A673 (cell line): Measurements from ENCODE around the gene CST1. TPM values are rescaled to one million over a fixed set of nuclear protein-coding genes. Genes with fewer than 3 reads are reported as not detected.
"Not testable (repeated sequence)": the region's sequence is repeated elsewhere in the genome, so short reads cannot be mapped to it uniquely, and the experiment has no call there.

Source experiments
- BruUV-seq: library from RNA; stranded (reverse); fragments of 400-500 nt; replicated peaks from 2 replicates; lab custom pipeline; 2021; lab: Mats Ljungman, UMichigan
- CTCF ChIA-PET: fragments of 300-600 bp; sonication (Branson Sonifier 250); formaldehyde crosslinking; loops from one replicate; lab custom pipeline; 2022; ENCODE audit warnings: antibody characterized with exemption; lab: Charles Lee
- POLR2A ChIA-PET: fragments of 300-600 bp; sonication (Branson Sonifier 250); formaldehyde crosslinking; loops from one replicate; lab custom pipeline; 2022; ENCODE audit warnings: antibody characterized with exemption; ENCODE audit not compliant: low non-redundant PET; lab: Charles Lee
- DNase-seq: peaks from one replicate; pipeline ENCODE4 v3.0.0-alpha.2; 2015; ENCODE audit warnings: low spot score
- H3K27ac ChIP-seq: fragments of 200-600 bp; sonication (generic); 2 replicates; pipeline ENCODE4 v1.5.1; 2016; ENCODE audit warnings: mixed run types, low read depth, mild to moderate bottlenecking, mixed read lengths, antibody characterized with exemption, low read length; ENCODE audit not compliant: poor library complexity, severe bottlenecking
- H3K27me3 ChIP-seq: fragments of 200-600 bp; sonication (generic); replicated peaks from 2 replicates; pipeline ENCODE4 v1.6.1; 2017; ENCODE audit warnings: mixed run types, low read depth, mild to moderate bottlenecking, mixed read lengths, antibody characterized with exemption, low read length; ENCODE audit not compliant: insufficient read depth, poor library complexity
- H3K36me3 ChIP-seq: fragments of 200-600 bp; sonication (generic); 2 replicates; pipeline ENCODE4 v1.6.1; 2016; ENCODE audit warnings: mixed run types, mild to moderate bottlenecking, mixed read lengths, antibody characterized with exemption, low read length; ENCODE audit not compliant: insufficient read depth, poor library complexity, severe bottlenecking
- H3K4me1 ChIP-seq: fragments of 200-600 bp; sonication (generic); 2 replicates; pipeline ENCODE4 v1.6.1; 2017; ENCODE audit warnings: mixed run types, mild to moderate bottlenecking, mixed read lengths, antibody characterized with exemption, low read length; ENCODE audit not compliant: insufficient read depth, poor library complexity, severe bottlenecking
- H3K4me3 ChIP-seq: fragments of 200-600 bp; sonication (generic); 2 replicates; pipeline ENCODE4 v1.5.1; 2016; ENCODE audit warnings: low read depth, mixed run types, mild to moderate bottlenecking, mixed read lengths, low read length; ENCODE audit not compliant: poor library complexity, severe bottlenecking
- H3K9me3 ChIP-seq: fragments of 200-600 bp; sonication (generic); 2 replicates; pipeline ENCODE4 v1.6.1; 2016; ENCODE audit warnings: mixed run types, low read depth, mild to moderate bottlenecking, mixed read lengths, antibody characterized with exemption, low read length; ENCODE audit not compliant: poor library complexity, severe bottlenecking
- EZH2 ChIP-seq: fragments of 200-600 bp; sonication (generic); IDR thresholded peaks from 2 replicates; pipeline ENCODE4 v1.6.1; 2017; ENCODE audit warnings: borderline replicate concordance, low read depth, mild to moderate bottlenecking, mixed read lengths, antibody characterized with exemption, low read length; ENCODE audit not compliant: poor library complexity, severe bottlenecking
- intact Hi-C: fragments of 100-400 bp; cut with micrococcal nuclease; formaldehyde crosslinking; loops from one replicate; pipeline ENCODE4 v1.10.0; 2022; ENCODE audit not compliant: unreplicated experiment
- total RNA-seq: library from RNA; stranded (reverse); gene quantifications from 2 replicates; pipeline ENCODE4 v1.2.3, GENCODE V29; 2021
- TF ChIP-seq, protein P1 (sequence below): fragments of 300-800, 200-600 bp; sonication (generic); conservative IDR thresholded peaks from 2 replicates; pipeline ENCODE4 v1.5.1; 2017; ENCODE audit warnings: low read depth, mild to moderate bottlenecking, antibody characterized with exemption, low read length, moderate library complexity, mixed read lengths

CST1 gene
- total RNA-seq, 1 experiment from 2014 or later: not detected

DNA sequence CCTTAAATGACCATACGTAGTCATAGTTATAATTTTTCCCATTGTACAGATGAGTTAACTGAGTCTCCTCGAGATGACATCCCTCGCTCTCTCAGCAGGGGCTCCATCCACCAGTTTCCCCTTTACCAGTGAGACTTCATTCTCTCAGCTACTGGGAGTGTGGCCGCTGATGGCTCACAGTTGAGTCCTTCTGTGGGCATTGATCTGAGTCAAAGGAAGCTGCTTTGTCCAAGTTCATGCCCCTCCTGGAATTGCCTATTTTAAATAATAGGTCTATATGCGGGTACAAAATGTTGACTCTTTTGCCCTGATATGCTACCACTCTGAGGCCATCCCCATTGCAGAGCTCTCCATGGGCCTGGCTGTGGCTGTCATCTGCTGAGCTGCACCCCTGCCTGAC is 14.8 kb upstream of the CST1 start:
- no peak for DNase-seq
- H3K36me3 ChIP-seq: no peaks in the 10 kb centered on the region
- intact Hi-C loops: no loop called here
- BruUV-seq: no TSS peak
- no peak overlapping the region for H3K27ac ChIP-seq
- no peaks in the 10 kb centered on the region for H3K9me3 ChIP-seq
- no peak overlapping the region for H3K4me3 ChIP-seq
- peaks cover 10% of the 10 kb centered on the region for H3K27me3 ChIP-seq
- TF ChIP-seq, protein P1, sequence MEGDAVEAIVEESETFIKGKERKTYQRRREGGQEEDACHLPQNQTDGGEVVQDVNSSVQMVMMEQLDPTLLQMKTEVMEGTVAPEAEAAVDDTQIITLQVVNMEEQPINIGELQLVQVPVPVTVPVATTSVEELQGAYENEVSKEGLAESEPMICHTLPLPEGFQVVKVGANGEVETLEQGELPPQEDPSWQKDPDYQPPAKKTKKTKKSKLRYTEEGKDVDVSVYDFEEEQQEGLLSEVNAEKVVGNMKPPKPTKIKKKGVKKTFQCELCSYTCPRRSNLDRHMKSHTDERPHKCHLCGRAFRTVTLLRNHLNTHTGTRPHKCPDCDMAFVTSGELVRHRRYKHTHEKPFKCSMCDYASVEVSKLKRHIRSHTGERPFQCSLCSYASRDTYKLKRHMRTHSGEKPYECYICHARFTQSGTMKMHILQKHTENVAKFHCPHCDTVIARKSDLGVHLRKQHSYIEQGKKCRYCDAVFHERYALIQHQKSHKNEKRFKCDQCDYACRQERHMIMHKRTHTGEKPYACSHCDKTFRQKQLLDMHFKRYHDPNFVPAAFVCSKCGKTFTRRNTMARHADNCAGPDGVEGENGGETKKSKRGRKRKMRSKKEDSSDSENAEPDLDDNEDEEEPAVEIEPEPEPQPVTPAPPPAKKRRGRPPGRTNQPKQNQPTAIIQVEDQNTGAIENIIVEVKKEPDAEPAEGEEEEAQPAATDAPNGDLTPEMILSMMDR: no peak
- no peak for TF ChIP-seq EZH2
- POLR2A ChIA-PET: no interaction called here
- CTCF ChIA-PET: no interaction called here
- no peaks in the 10 kb centered on the region for H3K4me1 ChIP-seq

DNA sequence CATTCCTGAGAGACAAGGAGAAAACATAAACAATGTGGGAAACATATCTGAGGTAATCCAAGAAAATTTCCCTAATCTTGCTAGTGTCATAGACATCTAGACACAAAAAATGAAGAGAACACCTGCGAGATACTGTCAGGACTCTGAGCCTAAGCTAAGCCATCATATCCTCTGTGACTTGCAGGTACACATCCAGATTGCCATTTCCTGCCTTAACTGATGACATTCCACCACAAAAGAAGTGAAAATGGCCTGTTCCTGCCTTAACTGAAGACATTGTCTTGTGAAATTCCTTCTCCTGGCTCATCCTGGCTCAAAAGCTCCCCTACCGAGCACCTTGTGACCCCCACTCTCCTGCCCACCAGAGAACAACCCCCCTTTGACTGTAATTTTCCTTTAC is 13.9 kb upstream of the CST1 start:
- peaks cover 10% of the 10 kb centered on the region for H3K27me3 ChIP-seq
- H3K9me3 ChIP-seq, H3K4me1 ChIP-seq, H3K27ac ChIP-seq, H3K36me3 ChIP-seq, BruUV-seq, CTCF ChIA-PET, H3K4me3 ChIP-seq, intact Hi-C loops, POLR2A ChIA-PET, DNase-seq: not testable (repeated sequence)

GRCh38 chr20:23763345-23763744 is 12.6 kb upstream of the CST1 start:
- intact Hi-C loops: no loop called here

More at GRCh38 chr20:23763345-23763744, 12.6 kb upstream of the CST1 start:
- CTCF ChIA-PET: no interaction called here
- TF ChIP-seq, protein P1: no peak
- no peak for TF ChIP-seq EZH2
- no peak overlapping the region for H3K27ac ChIP-seq
- BruUV-seq: no TSS peak
- H3K9me3 ChIP-seq: no peaks in the 10 kb centered on the region
- H3K4me3 ChIP-seq: no peak overlapping the region
- DNase-seq: no peak
- H3K4me1 ChIP-seq: no peaks in the 10 kb centered on the region
- H3K27me3 ChIP-seq: peaks cover 10% of the 10 kb centered on the region
- POLR2A ChIA-PET: no interaction called here
- H3K36me3 ChIP-seq: no peaks in the 10 kb centered on the region
